HG02642 (cell line): ENCODE measurements around the gene PKHD1.

Source experiments
- ATAC-seq: cut with Tn5 transposase; IDR thresholded peaks from one replicate; pipeline ENCODE4 v1.9.1; 2021; ENCODE audit warnings: mild to moderate bottlenecking; ENCODE audit not compliant: unreplicated experiment, poor library complexity

PKHD1 gene

GRCh38 chr6:51818520-51819022 lies 268.8 kb downstream of the PKHD1 start:
- ATAC-seq, result no peak

GRCh38 chr6:51817832-51818231 lies 269.6 kb downstream of the PKHD1 start:
- no peak for ATAC-seq

- ATAC-seq, result no peak
These were observed 273.0 kb downstream of the PKHD1 start for GRCh38 chr6:51814418-51814817.

GRCh38 chr6:51813904-51814303 lies 273.5 kb downstream of the PKHD1 start:
- ATAC-seq, result no peak

- no peak for ATAC-seq
These were observed 275.2 kb downstream of the PKHD1 start for GRCh38 chr6:51812231-51812630.

- no peak for ATAC-seq
These were observed 281.9 kb downstream of the PKHD1 start for GRCh38 chr6:51805517-51805916.

GRCh38 chr6:51800603-51801002 lies 286.8 kb downstream of the PKHD1 start:
- ATAC-seq, result no peak

- ATAC-seq, result no peak
These were observed 294.0 kb downstream of the PKHD1 start for GRCh38 chr6:51793393-51793792.

- no peak for ATAC-seq
These were observed 295.0 kb downstream of the PKHD1 start for GRCh38 chr6:51792273-51793030.

GRCh38 chr6:51790946-51791345 lies 296.5 kb downstream of the PKHD1 start:
- ATAC-seq, result no peak

GRCh38 chr6:51788121-51788520 lies 299.3 kb downstream of the PKHD1 start:
- ATAC-seq, result no peak

GRCh38 chr6:51778666-51779065 lies 308.7 kb downstream of the PKHD1 start:
- ATAC-seq, result no peak

- ATAC-seq, result no peak
These were observed 309.8 kb downstream of the PKHD1 start for GRCh38 chr6:51777618-51778017.

GRCh38 chr6:51775942-51776860 lies 311.2 kb downstream of the PKHD1 start:
- no peak for ATAC-seq

GRCh38 chr6:51768087-51768486 lies 319.3 kb downstream of the PKHD1 start:
- ATAC-seq, result no peak

- ATAC-seq, result no peak
These were observed 322.2 kb downstream of the PKHD1 start for GRCh38 chr6:51765230-51765629.

GRCh38 chr6:51753635-51754034 lies 333.8 kb downstream of the PKHD1 start:
- ATAC-seq, result no peak

GRCh38 chr6:51743999-51744398 lies 343.4 kb downstream of the PKHD1 start:
- ATAC-seq, result no peak

GRCh38 chr6:51740658-51741057 lies 346.8 kb downstream of the PKHD1 start:
- ATAC-seq, result no peak

- ATAC-seq, result no peak
These were observed 348.8 kb downstream of the PKHD1 start for GRCh38 chr6:51738614-51739013.
